ENCODE results near the gene ZNF467.

The ZNF467 gene

GRCh38 chr7:149736478-149737360 is 36.7 kb downstream of the ZNF467 start:
- DNase-seq = no peak

- no peak for DNase-seq
Measured at GRCh38 chr7:149735779-149736477, 37.5 kb downstream of the ZNF467 start.

GRCh38 chr7:149735181-149735602 is 38.2 kb downstream of the ZNF467 start:
- no peak for DNase-seq

GRCh38 chr7:149734791-149735075 is 38.7 kb downstream of the ZNF467 start:
- DNase-seq = no peak

- no peak for DNase-seq
Measured at GRCh38 chr7:149733924-149734790, 39.2 kb downstream of the ZNF467 start.

- DNase-seq = no peak
Measured at GRCh38 chr7:149733131-149733923, 40.1 kb downstream of the ZNF467 start.

- no peak for DNase-seq
Measured at GRCh38 chr7:149732611-149733010, 40.8 kb downstream of the ZNF467 start.

- no peak for DNase-seq
Measured at GRCh38 chr7:149732111-149732561, 41.3 kb downstream of the ZNF467 start.

- DNase-seq = no peak
Measured at GRCh38 chr7:149731207-149731955, 42.0 kb downstream of the ZNF467 start.

- DNase-seq = no peak
Measured at GRCh38 chr7:149729983-149730801, 43.2 kb downstream of the ZNF467 start.

- DNase-seq = no peak
Measured at GRCh38 chr7:149729586-149729982, 43.8 kb downstream of the ZNF467 start.

- no peak for DNase-seq
Measured at GRCh38 chr7:149728491-149729375, 44.7 kb downstream of the ZNF467 start.

GRCh38 chr7:149727899-149728476 is 45.4 kb downstream of the ZNF467 start:
- DNase-seq = no peak

GRCh38 chr7:149727053-149727898 is 46.1 kb downstream of the ZNF467 start:
- DNase-seq = no peak

GRCh38 chr7:149725916-149726315 is 47.5 kb downstream of the ZNF467 start:
- no peak for DNase-seq

- no peak for DNase-seq
Measured at GRCh38 chr7:149725426-149725821, 48.0 kb downstream of the ZNF467 start.

GRCh38 chr7:149724661-149725425 is 48.5 kb downstream of the ZNF467 start:
- no peak for DNase-seq

Measured in activated CD4-positive, CD25-positive, alpha-beta regulatory T cell (primary cell).